ENCODE data around the gene ZNF69.
A peak's percentile ranks its signal among the peaks of the same experiment; 100 is the strongest.

The ZNF69 gene

DNA sequence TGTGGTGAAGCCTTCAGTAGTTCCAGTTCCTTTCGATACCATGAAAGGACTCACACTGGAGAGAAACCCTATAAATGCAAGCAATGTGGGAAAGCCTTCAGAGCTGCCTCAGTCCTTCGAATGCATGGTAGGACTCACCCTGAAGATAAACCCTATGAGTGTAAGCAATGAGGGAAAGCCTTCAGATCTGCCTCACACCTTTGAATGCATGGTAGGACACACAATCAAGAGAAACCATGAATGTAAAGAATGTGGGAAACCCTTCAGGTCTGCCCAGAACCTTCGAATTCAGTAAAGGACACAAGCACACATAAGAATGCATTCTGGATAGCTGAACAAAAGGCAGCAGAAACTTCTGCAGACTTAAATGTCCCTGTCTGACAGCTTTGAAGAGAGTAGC is 18.3 kb downstream of the ZNF69 start:
- TF ChIP-seq FOXP2 (optimal IDR thresholded peaks at IDR 0.05; ENCODE audit: borderline replicate concordance, extremely low read depth, extremely low read length, insufficient read depth) (no peak), SIN3A (IDR thresholded peaks at IDR 0.05; ENCODE audit: borderline replicate concordance, insufficient read depth, low read length) (no peak), TAF1 (IDR thresholded peaks at IDR 0.05; ENCODE audit: borderline replicate concordance, insufficient read depth, low read length) (no peak), POLR2AphosphoS5 (IDR thresholded peaks at IDR 0.05; ENCODE audit: low read depth, low read length) (no peak)
- TF ChIP-seq, protein P1, sequence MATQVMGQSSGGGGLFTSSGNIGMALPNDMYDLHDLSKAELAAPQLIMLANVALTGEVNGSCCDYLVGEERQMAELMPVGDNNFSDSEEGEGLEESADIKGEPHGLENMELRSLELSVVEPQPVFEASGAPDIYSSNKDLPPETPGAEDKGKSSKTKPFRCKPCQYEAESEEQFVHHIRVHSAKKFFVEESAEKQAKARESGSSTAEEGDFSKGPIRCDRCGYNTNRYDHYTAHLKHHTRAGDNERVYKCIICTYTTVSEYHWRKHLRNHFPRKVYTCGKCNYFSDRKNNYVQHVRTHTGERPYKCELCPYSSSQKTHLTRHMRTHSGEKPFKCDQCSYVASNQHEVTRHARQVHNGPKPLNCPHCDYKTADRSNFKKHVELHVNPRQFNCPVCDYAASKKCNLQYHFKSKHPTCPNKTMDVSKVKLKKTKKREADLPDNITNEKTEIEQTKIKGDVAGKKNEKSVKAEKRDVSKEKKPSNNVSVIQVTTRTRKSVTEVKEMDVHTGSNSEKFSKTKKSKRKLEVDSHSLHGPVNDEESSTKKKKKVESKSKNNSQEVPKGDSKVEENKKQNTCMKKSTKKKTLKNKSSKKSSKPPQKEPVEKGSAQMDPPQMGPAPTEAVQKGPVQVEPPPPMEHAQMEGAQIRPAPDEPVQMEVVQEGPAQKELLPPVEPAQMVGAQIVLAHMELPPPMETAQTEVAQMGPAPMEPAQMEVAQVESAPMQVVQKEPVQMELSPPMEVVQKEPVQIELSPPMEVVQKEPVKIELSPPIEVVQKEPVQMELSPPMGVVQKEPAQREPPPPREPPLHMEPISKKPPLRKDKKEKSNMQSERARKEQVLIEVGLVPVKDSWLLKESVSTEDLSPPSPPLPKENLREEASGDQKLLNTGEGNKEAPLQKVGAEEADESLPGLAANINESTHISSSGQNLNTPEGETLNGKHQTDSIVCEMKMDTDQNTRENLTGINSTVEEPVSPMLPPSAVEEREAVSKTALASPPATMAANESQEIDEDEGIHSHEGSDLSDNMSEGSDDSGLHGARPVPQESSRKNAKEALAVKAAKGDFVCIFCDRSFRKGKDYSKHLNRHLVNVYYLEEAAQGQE (IDR thresholded peaks at IDR 0.05; ENCODE audit: insufficient read depth in 1 of 2, low read depth in 2 of 2, low read length in 2 of 2), result no peak

DNA sequence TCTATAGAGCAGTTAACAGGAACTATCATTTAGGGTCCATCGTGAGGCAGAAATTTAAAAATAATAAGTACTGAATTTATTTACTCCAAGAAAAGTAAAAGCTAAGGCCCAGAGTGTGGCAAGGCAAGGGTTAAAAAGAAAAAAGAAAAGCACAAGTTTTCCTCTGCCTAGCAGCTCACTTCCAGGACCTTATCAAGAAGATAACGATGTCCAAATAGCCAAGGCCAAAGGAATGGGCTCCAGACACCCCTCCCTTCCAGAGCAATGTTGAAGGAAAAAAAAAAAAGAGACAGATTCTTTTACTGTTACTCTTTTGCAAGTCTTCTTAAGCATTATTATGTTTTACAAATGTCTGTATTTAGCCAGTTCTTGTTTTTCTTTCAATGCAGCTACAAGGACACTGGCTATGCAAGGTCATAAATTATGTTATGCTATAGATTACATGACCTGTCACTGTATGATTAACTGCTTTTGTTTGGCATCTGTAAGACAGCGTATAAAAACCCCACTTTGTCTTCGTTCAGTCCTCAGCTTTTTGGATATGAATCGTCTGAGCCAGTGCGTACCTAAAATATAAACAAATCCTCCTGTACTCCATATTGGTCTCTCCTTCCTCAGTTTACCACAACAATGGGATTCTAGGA is 34.4 kb downstream of the ZNF69 start:
- TF ChIP-seq TAF1 (IDR thresholded peaks at IDR 0.05; ENCODE audit: borderline replicate concordance, insufficient read depth, low read length) (no peak), FOXP2 (optimal IDR thresholded peaks at IDR 0.05; ENCODE audit: borderline replicate concordance, extremely low read depth, extremely low read length, insufficient read depth) (no peak), SIN3A (IDR thresholded peaks at IDR 0.05; ENCODE audit: borderline replicate concordance, insufficient read depth, low read length) (no peak), POLR2AphosphoS5 (IDR thresholded peaks at IDR 0.05; ENCODE audit: low read depth, low read length) (no peak)
- TF ChIP-seq, protein P1 (IDR thresholded peaks at IDR 0.05; ENCODE audit: insufficient read depth in 1 of 2, low read depth in 2 of 2, low read length in 2 of 2), result no peak

DNA sequence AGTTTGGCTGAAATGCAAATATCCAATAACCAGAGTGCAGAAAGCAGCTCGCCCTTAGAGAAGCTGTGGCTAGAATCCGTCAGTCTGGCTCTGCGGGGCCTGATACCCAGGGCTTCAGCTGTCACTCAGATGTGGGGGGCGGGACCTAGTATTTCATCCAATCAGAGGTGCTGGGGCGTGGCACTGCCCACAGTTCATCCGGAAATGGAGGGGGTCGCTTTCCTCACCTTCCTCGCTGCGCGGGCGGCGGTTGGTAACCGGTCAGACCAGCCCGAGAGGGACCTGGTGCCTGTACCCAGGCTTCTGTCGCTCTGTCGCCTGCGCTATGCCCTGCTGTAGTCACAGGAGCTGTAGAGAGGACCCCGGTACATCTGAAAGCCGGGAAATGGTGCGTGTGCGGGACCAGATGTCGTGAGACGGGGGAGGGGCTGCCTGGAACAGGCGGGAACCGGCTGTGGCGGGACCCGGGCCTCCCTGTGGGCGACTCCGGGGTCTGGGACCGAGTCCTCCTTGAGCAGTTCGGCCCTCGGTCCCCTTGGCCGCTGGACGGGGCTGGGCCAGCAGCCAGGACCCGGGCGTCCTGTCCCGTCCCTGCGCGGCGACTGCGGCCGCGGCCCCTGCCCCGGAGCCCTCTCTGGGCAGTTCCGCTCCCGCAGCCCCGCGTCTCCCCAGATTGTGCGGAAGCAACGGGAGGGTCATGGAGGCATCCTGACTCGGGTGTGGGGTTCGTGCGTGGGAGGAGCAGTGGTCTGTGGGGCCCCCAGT is 37.5 kb downstream of the ZNF69 start, which contains the start of gene ZNF700:
TSS of gene ZNF700 (plus strand) at position 222 of the 765 bp plus-strand sequence. CDS start at position 326, 104 bp downstream.
- TF ChIP-seq SIN3A (IDR thresholded peaks at IDR 0.05; ENCODE audit: borderline replicate concordance, insufficient read depth, low read length), result no peak; the same call in 1 of the 2 replicates
- TF ChIP-seq, protein P1 (IDR thresholded peaks at IDR 0.05; ENCODE audit: insufficient read depth in 1 of 2, low read depth in 2 of 2, low read length in 2 of 2), result no peak
- peak; percentile 72; the same call in 1 of the 2 replicates for TF ChIP-seq POLR2AphosphoS5 (IDR thresholded peaks at IDR 0.05; ENCODE audit: low read depth, low read length)
- no peak for TF ChIP-seq FOXP2 (optimal IDR thresholded peaks at IDR 0.05; ENCODE audit: borderline replicate concordance, extremely low read depth, extremely low read length, insufficient read depth)
- TF ChIP-seq TAF1 (IDR thresholded peaks at IDR 0.05; ENCODE audit: borderline replicate concordance, insufficient read depth, low read length), result peak; percentile 88; the same call in 1 of the 2 replicates

DNA sequence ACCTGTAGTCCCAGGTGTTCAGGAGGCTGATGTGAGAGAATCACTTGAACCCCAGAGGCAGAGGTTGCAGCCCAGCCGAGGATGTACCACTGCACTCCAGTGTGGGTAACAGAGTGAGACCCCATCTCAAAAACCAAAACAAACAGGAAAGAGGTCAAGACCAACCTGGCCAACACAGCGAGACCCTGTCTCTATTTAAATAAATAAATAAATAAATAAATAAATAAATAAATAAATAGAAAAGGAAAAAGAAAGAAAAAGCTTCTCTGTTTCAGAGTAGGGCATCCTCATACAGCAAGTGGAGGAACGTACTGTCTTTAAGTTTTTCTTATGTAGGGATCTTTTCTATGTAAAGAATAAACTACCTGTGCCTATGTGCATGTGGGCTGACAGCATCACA is 39.6 kb downstream of the ZNF69 start:
- no peak for TF ChIP-seq TAF1 (IDR thresholded peaks at IDR 0.05; ENCODE audit: borderline replicate concordance, insufficient read depth, low read length)
- no peak for TF ChIP-seq POLR2AphosphoS5 (IDR thresholded peaks at IDR 0.05; ENCODE audit: low read depth, low read length)
- TF ChIP-seq FOXP2 (optimal IDR thresholded peaks at IDR 0.05; ENCODE audit: borderline replicate concordance, extremely low read depth, extremely low read length, insufficient read depth), result no peak
- TF ChIP-seq, protein P1 (IDR thresholded peaks at IDR 0.05; ENCODE audit: insufficient read depth in 1 of 2, low read depth in 2 of 2, low read length in 2 of 2), result no peak
- no peak for TF ChIP-seq SIN3A (IDR thresholded peaks at IDR 0.05; ENCODE audit: borderline replicate concordance, insufficient read depth, low read length)
